ENCODE data around the gene DDOST.
A peak's percentile ranks its signal among the peaks of the same experiment; 100 is the strongest.

The DDOST gene

GRCh38 chr1:20661207-20662109 lies at the start of gene DDOST:
TSS of gene DDOST (minus strand) at chr1:20661369. CDS start at chr1:20661350, 19 bp downstream.
- peak; percentile 94 to 96 for DNase-seq

- no peak for DNase-seq
Measured at GRCh38 chr1:20710469-20711284, 49.5 kb upstream of the DDOST start.

GRCh38 chr1:20709868-20710267 lies 48.7 kb upstream of the DDOST start:
- no peak for DNase-seq

- DNase-seq: no peak
Measured at GRCh38 chr1:20708891-20709290, 47.7 kb upstream of the DDOST start.

- DNase-seq: no peak
Measured at GRCh38 chr1:20708057-20708456, 46.9 kb upstream of the DDOST start.

GRCh38 chr1:20706841-20707240 lies 45.7 kb upstream of the DDOST start:
- no peak for DNase-seq

- no peak for DNase-seq
Measured at GRCh38 chr1:20705203-20705755, 44.1 kb upstream of the DDOST start.

GRCh38 chr1:20704390-20705202 lies 43.4 kb upstream of the DDOST start:
- DNase-seq: no peak

GRCh38 chr1:20703124-20703756 lies 42.1 kb upstream of the DDOST start:
- DNase-seq: no peak

GRCh38 chr1:20702416-20702815 lies 41.2 kb upstream of the DDOST start:
- peak in 1 of 2 experiments; percentile 30 for DNase-seq

- no peak for DNase-seq
Measured at GRCh38 chr1:20701847-20702246, 40.7 kb upstream of the DDOST start.

GRCh38 chr1:20701446-20701845 lies 40.3 kb upstream of the DDOST start:
- no peak for DNase-seq

- no peak for DNase-seq
Measured at GRCh38 chr1:20700636-20701215, 39.6 kb upstream of the DDOST start.

- DNase-seq: no peak
Measured at GRCh38 chr1:20699558-20699957, 38.4 kb upstream of the DDOST start.

GRCh38 chr1:20698195-20698910 lies 37.2 kb upstream of the DDOST start:
- DNase-seq: no peak

- no peak for DNase-seq
Measured at GRCh38 chr1:20697563-20697962, 36.4 kb upstream of the DDOST start.

- DNase-seq: peak; percentile 75 to 92
Measured at GRCh38 chr1:20696397-20697333, 35.5 kb upstream of the DDOST start.

- no peak for DNase-seq
Measured at GRCh38 chr1:20695515-20695914, 34.3 kb upstream of the DDOST start.

- DNase-seq: no peak
Measured at GRCh38 chr1:20693623-20694022, 32.5 kb upstream of the DDOST start.

GRCh38 chr1:20691872-20692271 lies 30.7 kb upstream of the DDOST start:
- DNase-seq: no peak
